Measurements from ENCODE around the gene KRT38.

KRT38 gene

GRCh38 chr17:41393294-41393693 lies 47.5 kb downstream of the KRT38 start:
- no peak for DNase-seq

GRCh38 chr17:41392278-41392677 lies 48.5 kb downstream of the KRT38 start:
- DNase-seq: no peak

DNA sequence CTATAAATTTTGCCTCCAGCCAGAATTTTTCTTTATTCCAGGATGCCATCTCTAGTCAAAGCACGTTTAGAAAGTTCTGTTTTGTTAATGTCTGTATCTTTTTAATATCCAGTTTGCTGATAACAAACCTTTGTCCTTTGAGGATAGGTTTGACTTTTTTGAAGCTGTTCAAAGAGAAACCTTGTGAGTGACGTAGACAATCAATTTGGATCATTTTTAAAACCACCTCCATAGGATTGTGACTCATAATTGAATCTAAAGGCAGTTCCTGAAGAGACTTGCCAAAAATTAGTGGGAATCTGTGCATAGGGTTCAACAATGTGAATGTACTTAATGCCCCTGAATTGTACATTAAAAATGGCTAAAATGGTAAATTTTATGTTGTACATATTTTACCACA lies 49.2 kb downstream of the KRT38 start:
- DNase-seq: no peak

DNA sequence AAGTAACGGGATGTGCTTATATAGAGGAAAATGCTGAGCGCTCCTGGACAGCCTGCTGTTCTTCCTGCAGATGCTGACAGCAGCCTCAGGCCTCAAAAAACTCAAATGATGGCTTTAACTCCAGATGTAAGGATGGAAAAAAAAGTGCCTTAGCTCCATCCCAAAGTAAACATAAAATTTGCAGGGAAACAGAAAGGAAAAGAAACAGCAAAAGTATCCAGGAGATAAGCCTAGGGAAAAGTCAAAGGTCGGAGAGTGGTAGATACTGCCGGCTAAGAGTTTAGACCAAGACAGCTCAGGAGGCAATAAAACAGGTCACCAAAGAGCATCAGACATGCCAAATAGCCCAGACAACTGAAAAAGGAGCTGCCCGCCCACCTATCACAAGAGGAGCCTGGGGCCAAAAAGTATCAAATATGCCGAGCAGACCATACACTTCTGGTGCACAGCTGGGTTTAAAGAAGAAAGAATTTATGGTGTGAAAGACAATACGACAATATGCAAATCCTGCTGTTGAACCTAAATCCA lies 50.3 kb downstream of the KRT38 start:
- no peak for DNase-seq

DNA sequence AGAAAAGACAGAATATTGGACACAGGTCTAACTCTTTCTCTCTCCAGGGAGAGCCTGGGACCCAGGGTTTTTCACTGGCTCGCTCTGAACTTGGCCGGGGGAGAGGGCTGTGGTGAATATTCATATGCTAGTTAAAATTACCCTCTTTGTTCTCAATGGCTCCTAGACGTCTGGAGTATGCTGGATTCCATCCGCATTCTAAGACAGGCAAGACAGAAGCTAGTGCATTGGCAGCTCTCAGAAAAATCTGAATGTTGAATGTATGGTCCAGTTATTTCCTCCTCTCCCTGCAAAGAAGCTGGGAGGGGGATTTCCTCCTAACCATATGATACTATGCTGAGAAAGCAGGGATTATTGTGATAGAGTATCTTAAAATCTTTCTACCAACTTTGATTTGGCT lies 53.1 kb downstream of the KRT38 start:
- no peak for DNase-seq

DNA sequence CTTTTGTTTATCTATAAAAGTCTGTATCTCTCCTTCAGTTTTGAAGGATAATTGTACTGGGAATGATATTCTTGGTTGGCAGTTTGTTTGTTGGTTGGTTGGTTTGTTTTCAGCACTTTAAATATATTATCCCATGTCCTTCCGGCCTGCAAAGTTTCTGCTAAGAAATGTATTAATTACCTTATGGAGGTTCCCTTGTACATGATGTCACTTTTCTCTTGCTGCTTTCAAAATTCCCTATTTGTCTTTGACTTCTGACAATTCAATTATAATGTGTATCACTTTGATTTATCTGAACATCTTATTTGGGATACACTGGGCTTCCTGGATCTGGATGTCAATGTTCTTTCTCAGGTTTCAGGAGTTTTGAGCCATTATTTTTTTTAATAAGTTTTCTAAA lies 54.6 kb downstream of the KRT38 start:
- DNase-seq: no peak
